Effector memory CD4-positive, alpha-beta T cell (primary cell): Measurements from ENCODE around the gene ARHGAP10.

Experiments
- DNase-seq, 3 donors: peaks; one replicate each; pipeline ENCODE4 v3.0.0-alpha.2; 2020
- H3K27ac ChIP-seq: 2 replicates; pipeline ENCODE4 v1.7.0; 2013; ENCODE audit warnings: mild to moderate bottlenecking, low read length, moderate library complexity; ENCODE audit not compliant: insufficient read depth, poor library complexity, severe bottlenecking
- H3K27me3 ChIP-seq: replicated peaks from 2 replicates; pipeline ENCODE4 v1.7.0; 2013; ENCODE audit warnings: mild to moderate bottlenecking, low read length; ENCODE audit not compliant: insufficient read depth, control insufficient read depth, poor library complexity, severe bottlenecking
- H3K36me3 ChIP-seq: 2 replicates; pipeline ENCODE4 v1.7.0; 2013; ENCODE audit warnings: mild to moderate bottlenecking, low read length, moderate library complexity; ENCODE audit not compliant: control insufficient read depth, insufficient read depth
- H3K4me1 ChIP-seq: 2 replicates; pipeline ENCODE4 v1.7.0; 2013; ENCODE audit warnings: low read length, mild to moderate bottlenecking; ENCODE audit not compliant: control insufficient read depth, insufficient read depth, poor library complexity, severe bottlenecking
- H3K4me3 ChIP-seq: 2 replicates; pipeline ENCODE4 v1.7.0; 2013; ENCODE audit warnings: low read length, low read depth, mild to moderate bottlenecking; ENCODE audit not compliant: insufficient read depth, poor library complexity, severe bottlenecking
- H3K9me3 ChIP-seq: 2 replicates; pipeline ENCODE4 v1.7.0; 2013; ENCODE audit warnings: mild to moderate bottlenecking, low read length, moderate library complexity; ENCODE audit not compliant: control insufficient read depth

The ARHGAP10 gene

GRCh38 chr4:148089624-148090023, 357.7 kb downstream of the ARHGAP10 start:
- H3K4me1 ChIP-seq, result no peaks in the 10 kb centered on the region
- H3K36me3 ChIP-seq, result no peaks in the 10 kb centered on the region
- no peaks in the 10 kb centered on the region for H3K27me3 ChIP-seq
- no peak overlapping the region for H3K4me3 ChIP-seq
- DNase-seq, result no peak
- no peak overlapping the region for H3K27ac ChIP-seq
- H3K9me3 ChIP-seq, result no peaks in the 10 kb centered on the region

GRCh38 chr4:148090029-148090428, 358.1 kb downstream of the ARHGAP10 start:
- no peaks in the 10 kb centered on the region for H3K4me1 ChIP-seq
- H3K27me3 ChIP-seq, result no peaks in the 10 kb centered on the region
- DNase-seq, result no peak
- H3K36me3 ChIP-seq, result no peaks in the 10 kb centered on the region
- no peaks in the 10 kb centered on the region for H3K9me3 ChIP-seq
- H3K27ac ChIP-seq, result no peak overlapping the region
- H3K4me3 ChIP-seq, result no peak overlapping the region

- Histone ChIP-seq H3K4me1 (no peaks in the 10 kb centered on the region), H3K27ac (no peak overlapping the region), H3K4me3 (no peak overlapping the region), H3K27me3 (no peaks in the 10 kb centered on the region), H3K36me3 (no peaks in the 10 kb centered on the region), H3K9me3 (no peaks in the 10 kb centered on the region)
- DNase-seq, result no peak
Observed at GRCh38 chr4:148090503-148091476, 358.9 kb downstream of the ARHGAP10 start.

GRCh38 chr4:148091896-148092295, 360.0 kb downstream of the ARHGAP10 start:
- no peaks in the 10 kb centered on the region for H3K36me3 ChIP-seq
- H3K9me3 ChIP-seq, result no peaks in the 10 kb centered on the region
- H3K4me1 ChIP-seq, result no peaks in the 10 kb centered on the region
- no peak overlapping the region for H3K4me3 ChIP-seq
- no peak for DNase-seq
- H3K27ac ChIP-seq, result no peak overlapping the region
- H3K27me3 ChIP-seq, result no peaks in the 10 kb centered on the region

- Histone ChIP-seq H3K4me1 (no peaks in the 10 kb centered on the region), H3K9me3 (no peaks in the 10 kb centered on the region), H3K36me3 (no peaks in the 10 kb centered on the region), H3K4me3 (no peak overlapping the region), H3K27ac (no peak overlapping the region), H3K27me3 (no peaks in the 10 kb centered on the region)
- no peak for DNase-seq
Observed at GRCh38 chr4:148092316-148093014, 360.6 kb downstream of the ARHGAP10 start.

GRCh38 chr4:148093065-148093464, 361.2 kb downstream of the ARHGAP10 start:
- H3K27ac ChIP-seq, result no peak overlapping the region
- H3K27me3 ChIP-seq, result no peaks in the 10 kb centered on the region
- H3K4me3 ChIP-seq, result no peak overlapping the region
- DNase-seq, result no peak
- no peaks in the 10 kb centered on the region for H3K36me3 ChIP-seq
- H3K9me3 ChIP-seq, result no peaks in the 10 kb centered on the region
- no peaks in the 10 kb centered on the region for H3K4me1 ChIP-seq

GRCh38 chr4:148094149-148094548, 362.3 kb downstream of the ARHGAP10 start:
- Histone ChIP-seq H3K4me1 (no peaks in the 10 kb centered on the region), H3K4me3 (no peak overlapping the region), H3K27me3 (no peaks in the 10 kb centered on the region), H3K27ac (no peak overlapping the region), H3K9me3 (no peaks in the 10 kb centered on the region), H3K36me3 (no peaks in the 10 kb centered on the region)
- DNase-seq, result no peak

- H3K4me1 ChIP-seq, result no peaks in the 10 kb centered on the region
- no peaks in the 10 kb centered on the region for H3K9me3 ChIP-seq
- no peaks in the 10 kb centered on the region for H3K36me3 ChIP-seq
- H3K27ac ChIP-seq, result no peak overlapping the region
- no peak for DNase-seq
- H3K27me3 ChIP-seq, result no peaks in the 10 kb centered on the region
- no peak overlapping the region for H3K4me3 ChIP-seq
Observed at GRCh38 chr4:148095346-148095923, 363.5 kb downstream of the ARHGAP10 start.

- H3K9me3 ChIP-seq, result no peaks in the 10 kb centered on the region
- H3K4me1 ChIP-seq, result no peaks in the 10 kb centered on the region
- H3K4me3 ChIP-seq, result no peak overlapping the region
- H3K27me3 ChIP-seq, result no peaks in the 10 kb centered on the region
- DNase-seq, result no peak
- H3K36me3 ChIP-seq, result no peaks in the 10 kb centered on the region
- H3K27ac ChIP-seq, result no peak overlapping the region
Observed at GRCh38 chr4:148097801-148098200, 365.9 kb downstream of the ARHGAP10 start.

- no peaks in the 10 kb centered on the region for H3K4me1 ChIP-seq
- H3K36me3 ChIP-seq, result peaks cover 4% of the 10 kb centered on the region
- H3K9me3 ChIP-seq, result no peaks in the 10 kb centered on the region
- DNase-seq, result no peak
- H3K4me3 ChIP-seq, result no peak overlapping the region
- no peak overlapping the region for H3K27ac ChIP-seq
- H3K27me3 ChIP-seq, result no peaks in the 10 kb centered on the region
Observed at GRCh38 chr4:148101235-148101634, 369.3 kb downstream of the ARHGAP10 start.
